T-cell (primary cell): Measurements from ENCODE around the gene GULP1. TPM values are rescaled to one million over a fixed set of nuclear protein-coding genes. Genes with fewer than 3 reads are reported as not detected.

Source experiments
- ATAC-seq, 4 experiments: fragments of 200-7000 bp in 3 of 4; fragments of 150-1000 bp in 1 of 4; cut with Tn5 transposase; replicated peaks in 1 of 4; 1 replicate in 3 of 4; 2 replicates in 1 of 4; pipeline ENCODE4 v1.10.0; 2021; ENCODE audit warnings: moderate library complexity in 3 of 4, mild to moderate bottlenecking in 2 of 4, moderate number of reproducible peaks in 1 of 4
- CTCF ChIA-PET, 2 donors: fragments of 300-600 bp; sonication (Branson Sonifier 250); formaldehyde crosslinking; loops; one replicate each; lab custom pipeline; 2022; ENCODE audit warnings: antibody characterized with exemption in 2 of 2; lab: Charles Lee
- POLR2A ChIA-PET, 2 donors: fragments of 300-600 bp; sonication (Branson Sonifier 250); formaldehyde crosslinking; loops; one replicate each; lab custom pipeline; 2022; ENCODE audit warnings: antibody characterized with exemption in 2 of 2; lab: Charles Lee
- DNase-seq, 35 experiments: peaks; one replicate each; pipeline versions ENCODE4 v3.0.0 to v3.0.0-alpha.2; 2013 to 2023
- H3K27ac ChIP-seq: one replicate; pipeline ENCODE4 v1.5.1; 2013; ENCODE audit warnings: low read length
- H3K27me3 ChIP-seq, 2 experiments: replicated peaks in 1 of 2; 1 replicate in 1 of 2; 2 replicates in 1 of 2; pipeline versions ENCODE4 v1.6.1 to v1.7.0; 2013; ENCODE audit warnings: low read length in 1 of 2, mixed read lengths in 1 of 2; ENCODE audit not compliant: control insufficient read depth in 2 of 2, insufficient read depth in 2 of 2; ENCODE audit errors: extremely low read depth in 1 of 2
- H3K36me3 ChIP-seq, 2 donors: 1 replicate in 1 of 2; 2 replicates in 1 of 2; pipeline versions ENCODE4 v1.6.1 to v1.7.0; 2013; ENCODE audit warnings: low read length in 1 of 2; ENCODE audit not compliant: control insufficient read depth in 2 of 2, insufficient read depth in 1 of 2; ENCODE audit errors: extremely low read depth in 1 of 2
- H3K4me1 ChIP-seq, 2 experiments: 1 replicate in 1 of 2; 2 replicates in 1 of 2; pipeline versions ENCODE4 v1.6.1 to v1.7.0; 2013; ENCODE audit warnings: low read length in 2 of 2, mixed read lengths in 1 of 2; ENCODE audit not compliant: insufficient read depth in 2 of 2, control insufficient read depth in 1 of 2; ENCODE audit errors: extremely low read depth in 1 of 2
- H3K4me3 ChIP-seq, 2 donors: 1 replicate in 1 of 2; 2 replicates in 1 of 2; pipeline versions ENCODE4 v1.5.1 to v1.7.0; 2013; ENCODE audit warnings: mild to moderate bottlenecking in 2 of 2, low read length in 1 of 2, moderate library complexity in 1 of 2; ENCODE audit not compliant: control insufficient read depth in 1 of 2; ENCODE audit errors: extremely low read depth in 1 of 2
- H3K9me3 ChIP-seq: 2 replicates; pipeline ENCODE4 v1.7.0; 2013
- H3K27ac Mint-ChIP-seq, 2 donors: one replicate each; pipeline ENCODE4 v1.8.0; 2020 to 2021; ENCODE audit warnings: mild to moderate bottlenecking in 2 of 2, mixed read lengths in 2 of 2
- H3K27me3 Mint-ChIP-seq, 2 donors: one replicate each; pipeline ENCODE4 v1.8.0; 2021 to 2022; ENCODE audit warnings: mixed read lengths in 2 of 2
- H3K36me3 Mint-ChIP-seq: one replicate; pipeline ENCODE4 v1.8.0; 2021; ENCODE audit warnings: mixed read lengths
- H3K4me1 Mint-ChIP-seq, 3 donors: one replicate each; pipeline ENCODE4 v1.8.0; 2020 to 2022; ENCODE audit warnings: mixed read lengths in 3 of 3, mild to moderate bottlenecking in 1 of 3
- H3K4me3 Mint-ChIP-seq, 3 donors: one replicate each; pipeline ENCODE4 v1.8.0; 2020 to 2022; ENCODE audit warnings: mild to moderate bottlenecking in 3 of 3, mixed read lengths in 3 of 3, moderate library complexity in 3 of 3
- H3K9me3 Mint-ChIP-seq, 3 donors: one replicate each; pipeline ENCODE4 v1.8.0; 2020 to 2022; ENCODE audit warnings: mixed read lengths in 3 of 3
- WGBS: methylation state at CpG from one replicate; pipeline ENCODE4 v1.1.5; 2013; ENCODE audit warnings: missing lambda C conversion rate; ENCODE audit not compliant: insufficient coverage; 5-methylcytosine and 5-hydroxymethylcytosine counted together
- total RNA-seq, 35 experiments: library from RNA in 6 of 35; stranded (reverse) in 6 of 35; fragments of 120-200 nt in 1 of 35; gene quantifications; one replicate each; pipeline versions ENCODE4 v1.2.1 to v1.2.4 and lab custom pipeline; 2013 to 2026

Gene GULP1
- total RNA-seq, 5 donors from 2014 or later (not counting 1 experiment from before 2014, with no cell fraction given): 0.13 to 0.47 (median 0.13) TPM; not detected in 2

DNA sequence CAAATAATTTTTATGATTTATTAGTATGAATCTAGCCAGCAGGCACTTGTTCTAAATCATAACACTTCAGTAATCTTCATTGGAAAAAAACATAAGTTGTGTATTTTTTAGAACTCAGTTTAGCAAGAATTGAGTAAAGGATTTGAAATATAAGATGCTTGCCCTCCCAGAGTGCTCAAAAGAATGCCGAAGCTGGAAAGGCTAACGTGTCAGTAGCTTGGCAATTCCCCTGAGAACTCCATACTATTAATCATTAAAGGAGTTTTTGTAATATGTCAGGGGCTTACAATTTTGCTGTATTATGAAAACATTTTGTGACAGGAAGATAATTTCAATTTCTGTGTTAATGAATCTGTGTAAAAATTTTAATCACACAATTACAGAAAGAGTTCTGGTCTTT, 122.7 kb downstream of the GULP1 start:
- DNase-seq: no peak
- no peaks in the 10 kb centered on the region for H3K4me1 ChIP-seq
- H3K36me3 ChIP-seq: no peaks in the 10 kb centered on the region
- no peaks in the 10 kb centered on the region for H3K27me3 ChIP-seq
- Mint-ChIP-seq H3K27ac (no peak overlapping the region), H3K4me1 (no peaks in the 10 kb centered on the region), H3K36me3 (no peaks in the 10 kb centered on the region), H3K27me3 (no peaks in the 10 kb centered on the region), H3K4me3 (no peak overlapping the region), H3K9me3 (peaks cover 4 to 13% (median 8%) of the 10 kb centered on the region in 3 donors)
- H3K9me3 ChIP-seq: no peaks in the 10 kb centered on the region
- CTCF ChIA-PET: no interaction called here
- H3K27ac ChIP-seq: no peak overlapping the region
- no peak for ATAC-seq
- no CpG with 5 or more reads among the region's 2 CpGs for WGBS
- POLR2A ChIA-PET: no interaction called here
- H3K4me3 ChIP-seq: no peak overlapping the region

DNA sequence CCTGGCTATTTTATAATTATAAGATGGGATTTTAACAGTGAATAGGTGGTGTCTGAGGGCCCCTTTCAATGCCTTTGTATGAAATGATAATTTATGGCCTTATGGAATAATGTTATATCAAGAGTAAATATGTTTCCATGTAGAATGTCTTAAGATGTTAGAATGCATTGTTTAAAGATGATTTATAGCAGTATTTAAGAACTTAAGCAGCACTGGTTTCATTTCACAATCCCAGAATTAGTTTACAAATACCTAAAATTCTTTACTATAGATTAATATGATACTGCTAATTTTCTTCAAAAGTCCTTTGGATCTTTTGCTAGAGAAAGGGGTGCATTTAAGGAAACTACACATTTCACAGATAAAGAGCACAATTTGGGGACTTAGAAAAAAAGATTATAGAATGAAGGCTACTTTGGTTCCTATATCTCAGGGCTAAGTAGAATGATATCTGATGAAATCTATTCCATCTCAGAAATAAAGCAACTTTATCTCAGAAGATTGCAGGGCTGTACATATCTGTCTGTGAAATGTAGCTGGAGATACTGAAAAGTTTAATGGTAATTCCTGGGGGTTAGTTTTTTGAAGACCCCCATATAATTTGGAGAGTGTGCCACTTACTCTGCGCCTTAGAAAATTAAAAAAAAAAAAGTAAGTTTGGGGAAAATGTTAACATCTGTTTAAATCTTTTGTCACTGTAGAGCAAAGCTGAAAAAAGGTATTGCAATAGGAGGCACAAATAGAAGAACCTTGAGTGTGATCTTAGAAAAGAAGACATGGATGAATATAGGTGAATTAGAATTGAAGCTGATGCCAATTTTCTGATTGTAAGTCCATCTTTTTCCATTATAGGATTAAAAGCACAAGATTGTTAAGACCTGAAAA, 123.4 kb downstream of the GULP1 start:
- H3K4me1 Mint-ChIP-seq: no peaks in the 10 kb centered on the region

GRCh38 chr2:188415754-188416083, 124.0 kb downstream of the GULP1 start:
- Histone ChIP-seq H3K36me3 (no peaks in the 10 kb centered on the region), H3K4me3 (no peak overlapping the region), H3K4me1 (no peaks in the 10 kb centered on the region), H3K9me3 (no peaks in the 10 kb centered on the region), H3K27me3 (no peaks in the 10 kb centered on the region), H3K27ac (no peak overlapping the region)
- Mint-ChIP-seq H3K36me3 (no peaks in the 10 kb centered on the region), H3K4me1 (no peaks in the 10 kb centered on the region), H3K27me3 (no peaks in the 10 kb centered on the region), H3K9me3 (peaks cover 7 to 8% (median 7%) of the 10 kb centered on the region in 3 donors), H3K4me3 (no peak overlapping the region), H3K27ac (no peak overlapping the region)
- DNase-seq (no peak), ATAC-seq (no peak)
- ChIA-PET CTCF (no interaction called here), POLR2A (no interaction called here)
- WGBS: no CpG with 5 or more reads among the region's 1 CpG

More for the DNA sequence above, 123.4 kb downstream of the GULP1 start:
- no peak for DNase-seq
- POLR2A ChIA-PET: no interaction called here
- Histone ChIP-seq H3K9me3 (no peaks in the 10 kb centered on the region), H3K4me1 (no peaks in the 10 kb centered on the region), H3K27ac (no peak overlapping the region), H3K4me3 (no peak overlapping the region), H3K27me3 (no peaks in the 10 kb centered on the region), H3K36me3 (no peaks in the 10 kb centered on the region)
- no peaks in the 10 kb centered on the region for H3K36me3 Mint-ChIP-seq
- ATAC-seq: no peak
- no peak overlapping the region for H3K27ac Mint-ChIP-seq
- no CpG with 5 or more reads among the region's 1 CpG for WGBS
- H3K4me3 Mint-ChIP-seq: no peak overlapping the region
- no peaks in the 10 kb centered on the region for H3K27me3 Mint-ChIP-seq
- CTCF ChIA-PET: no interaction called here
- H3K9me3 Mint-ChIP-seq: peaks cover 4 to 11% (median 8%) of the 10 kb centered on the region in 3 donors

- Mint-ChIP-seq H3K4me1 (no peaks in the 10 kb centered on the region), H3K27ac (no peak overlapping the region), H3K27me3 (no peaks in the 10 kb centered on the region), H3K9me3 (peaks cover 7 to 8% (median 8%) of the 10 kb centered on the region in 3 donors), H3K36me3 (no peaks in the 10 kb centered on the region), H3K4me3 (no peak overlapping the region)
- no peaks in the 10 kb centered on the region for H3K9me3 ChIP-seq
- H3K27me3 ChIP-seq: no peaks in the 10 kb centered on the region
- no peak overlapping the region for H3K27ac ChIP-seq
- H3K4me1 ChIP-seq: no peaks in the 10 kb centered on the region
- CTCF ChIA-PET: no interaction called here
- no peaks in the 10 kb centered on the region for H3K36me3 ChIP-seq
- ATAC-seq: no peak
- POLR2A ChIA-PET: no interaction called here
- no peak for DNase-seq
- H3K4me3 ChIP-seq: no peak overlapping the region
Observed at GRCh38 chr2:188416367-188416766, 124.7 kb downstream of the GULP1 start.

DNA sequence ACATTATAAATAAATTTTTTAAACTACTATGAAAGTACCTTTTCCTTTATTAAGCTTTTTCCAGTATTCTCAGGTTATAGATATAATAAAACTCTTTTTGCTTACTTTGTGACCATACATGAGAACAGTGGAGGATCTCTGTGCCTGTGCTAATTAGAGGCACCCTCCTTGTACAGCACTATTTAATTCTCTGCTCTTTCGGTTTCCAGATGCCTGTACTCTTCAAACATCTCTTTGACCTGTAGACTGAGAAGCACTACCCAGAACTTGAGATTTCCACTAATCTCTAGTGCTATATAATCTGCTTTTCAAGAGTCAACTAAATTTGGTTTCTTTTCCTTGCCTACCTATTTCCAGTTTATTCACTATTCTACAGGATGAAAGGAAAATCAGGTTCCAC, 131.1 kb downstream of the GULP1 start:
- H3K27me3 ChIP-seq: no peaks in the 10 kb centered on the region
- no peak overlapping the region for H3K27ac ChIP-seq
- POLR2A ChIA-PET: no interaction called here
- ATAC-seq (no peak), DNase-seq (no peak)
- H3K4me1 ChIP-seq: no peaks in the 10 kb centered on the region
- CTCF ChIA-PET: no interaction called here
- no peaks in the 10 kb centered on the region for H3K9me3 ChIP-seq
- Mint-ChIP-seq H3K36me3 (no peaks in the 10 kb centered on the region), H3K9me3 (peaks cover 0 to 4% (median 3%) of the 10 kb centered on the region in 3 donors), H3K4me3 (no peak overlapping the region), H3K4me1 (no peaks in the 10 kb centered on the region), H3K27me3 (no peaks in the 10 kb centered on the region), H3K27ac (no peak overlapping the region)
- no peak overlapping the region for H3K4me3 ChIP-seq
- no CpG with 5 or more reads among the region's 1 CpG for WGBS
- H3K36me3 ChIP-seq: no peaks in the 10 kb centered on the region

DNA sequence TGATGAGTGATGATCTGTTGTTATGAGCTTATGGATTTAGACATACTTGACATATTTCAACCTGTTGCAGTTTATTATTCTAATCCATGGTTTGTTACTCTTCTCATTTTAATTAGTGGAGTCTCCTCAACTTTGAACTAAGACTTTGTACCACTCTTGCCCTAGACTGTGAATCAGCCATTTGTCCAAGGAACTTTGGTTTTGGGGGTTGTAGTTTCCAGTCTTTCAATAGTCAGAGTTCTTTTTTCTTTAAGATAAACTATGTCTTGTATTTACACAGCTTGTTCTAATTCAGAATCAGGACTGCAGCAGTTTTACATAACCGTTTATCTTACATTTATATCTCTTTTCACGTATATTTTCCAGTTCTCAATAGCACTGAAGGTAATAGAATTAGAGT, 133.6 kb downstream of the GULP1 start:
- no peaks in the 10 kb centered on the region for H3K27me3 Mint-ChIP-seq
- no peak overlapping the region for H3K27ac ChIP-seq
- WGBS: no CpG with 5 or more reads among the region's 2 CpGs
- no peak overlapping the region for H3K4me3 ChIP-seq
- no peak overlapping the region for H3K4me3 Mint-ChIP-seq
- ChIA-PET POLR2A (no interaction called here), CTCF (no interaction called here)
- no peak overlapping the region for H3K27ac Mint-ChIP-seq
- no peaks in the 10 kb centered on the region for H3K9me3 ChIP-seq
- no peaks in the 10 kb centered on the region for H3K4me1 ChIP-seq
- H3K9me3 Mint-ChIP-seq: peaks cover 0 to 4% (median 3%) of the 10 kb centered on the region in 3 donors
- no peaks in the 10 kb centered on the region for H3K36me3 Mint-ChIP-seq
- no peak for ATAC-seq
- H3K36me3 ChIP-seq: no peaks in the 10 kb centered on the region
- no peak for DNase-seq
- H3K27me3 ChIP-seq: no peaks in the 10 kb centered on the region
- H3K4me1 Mint-ChIP-seq: no peaks in the 10 kb centered on the region
